H1 (cell line): Measurements from ENCODE around the gene PCED1B. TPM values are rescaled to one million over a fixed set of nuclear protein-coding genes. Genes with fewer than 3 reads are reported as not detected.
A peak's percentile ranks its signal among the peaks of the same experiment; 100 is the strongest.

Experiments used
- CTCF ChIA-PET: fragments of 300-600 bp; sonication (Branson Sonifier 250); formaldehyde crosslinking; loops from one replicate; lab custom pipeline; 2021; ENCODE audit not compliant: partially characterized antibody; lab: Charles Lee
- POLR2A ChIA-PET: fragments of 300-600 bp; sonication (Branson Sonifier 250); formaldehyde crosslinking; loops from one replicate; lab custom pipeline; 2021; ENCODE audit warnings: inconsistent platforms; ENCODE audit not compliant: partially characterized antibody; lab: Charles Lee
- DNase-seq, 2 experiments: peaks; one replicate each; pipeline versions ENCODE4 v3.0.0 to v3.0.0-alpha.2; 2010 to 2022; ENCODE audit warnings: low spot score in 2 of 2, low read depth in 1 of 2, mixed read lengths in 1 of 2
- FAIRE-seq: peaks from 2 replicates; lab custom pipeline; 2011; peaks lifted over from hg19 to GRCh38; lab: Jason Lieb, UNC
- H2AFZ ChIP-seq: 2 replicates; pipeline ENCODE4 v1.8.1; 2012; ENCODE audit warnings: low read length, inconsistent platforms
- H2AK5ac ChIP-seq: 2 replicates; pipeline ENCODE4 v1.6.1; 2013; ENCODE audit warnings: low read depth, low read length
- H2BK120ac ChIP-seq: replicated peaks from 2 replicates; pipeline ENCODE3; 2013; ENCODE audit warnings: low read depth, low read length, inconsistent platforms
- H2BK12ac ChIP-seq: 2 replicates; pipeline ENCODE4 v1.6.1; 2013; ENCODE audit warnings: low read depth, low read length
- H2BK15ac ChIP-seq: 2 replicates; pipeline ENCODE4 v1.6.1; 2013; ENCODE audit warnings: low read length
- H2BK20ac ChIP-seq: 2 replicates; pipeline ENCODE4 v1.6.1; 2013; ENCODE audit warnings: low read length
- H2BK5ac ChIP-seq: 2 replicates; pipeline ENCODE4 v1.6.1; 2013; ENCODE audit warnings: low read depth, low read length
- H3K14ac ChIP-seq: 2 replicates; pipeline ENCODE4 v1.6.1; 2013; ENCODE audit warnings: inconsistent platforms; ENCODE audit not compliant: insufficient read length
- H3K18ac ChIP-seq: 2 replicates; pipeline ENCODE4 v1.6.1; 2013; ENCODE audit warnings: low read length; ENCODE audit errors: extremely low read depth
- H3K23ac ChIP-seq: 2 replicates; pipeline ENCODE4 v1.6.1; 2013; ENCODE audit warnings: inconsistent platforms; ENCODE audit not compliant: insufficient read length
- H3K23me2 ChIP-seq: 2 replicates; pipeline ENCODE4 v1.6.1; 2013; ENCODE audit warnings: low read depth, low read length
- H3K27ac ChIP-seq: 2 replicates; pipeline ENCODE4 v1.6.1; 2011; ENCODE audit warnings: low read depth, low read length, inconsistent platforms
- H3K27me3 ChIP-seq, 4 experiments: replicated peaks in 1 of 4; 1 replicate in 1 of 4; 2 replicates in 3 of 4; pipeline versions ENCODE4 v1.6.1 to v1.8.1; 2011 to 2013; ENCODE audit warnings: low read length in 3 of 4, mild to moderate bottlenecking in 3 of 4, inconsistent platforms in 2 of 4, mixed read lengths in 2 of 4, moderate library complexity in 1 of 4; ENCODE audit not compliant: control insufficient read depth in 3 of 4, insufficient read depth in 3 of 4; ENCODE audit errors: extremely low read depth in 1 of 4
- H3K36me3 ChIP-seq, 4 experiments: 2 replicates each; pipeline versions ENCODE4 v1.6.1 to v1.8.1; 2011 to 2013; ENCODE audit warnings: mild to moderate bottlenecking in 4 of 4, low read length in 3 of 4, moderate library complexity in 2 of 4, control low read depth in 1 of 4, inconsistent platforms in 1 of 4; ENCODE audit not compliant: insufficient read depth in 4 of 4, control insufficient read depth in 2 of 4
- H3K4ac ChIP-seq: replicated peaks from 2 replicates; pipeline ENCODE3; 2013; ENCODE audit warnings: low read length, low read depth, mixed read lengths, inconsistent platforms; ENCODE audit not compliant: insufficient read length
- H3K4me1 ChIP-seq, 4 experiments: replicated peaks in 1 of 4; 1 replicate in 1 of 4; 2 replicates in 3 of 4; pipeline versions ENCODE4 v1.6.1 to v1.8.1; 2011 to 2013; ENCODE audit warnings: low read length in 3 of 4, inconsistent platforms in 2 of 4, mixed read lengths in 1 of 4; ENCODE audit not compliant: insufficient read depth in 4 of 4, control insufficient read depth in 3 of 4
- H3K4me2 ChIP-seq, 2 experiments: 2 replicates each; pipeline versions ENCODE4 v1.6.1 to v1.8.1; 2011 to 2013; ENCODE audit warnings: low read depth in 2 of 2, low read length in 2 of 2, control low read depth in 1 of 2, inconsistent platforms in 1 of 2, mild to moderate bottlenecking in 1 of 2; ENCODE audit not compliant: insufficient read depth in 1 of 2
- H3K4me3 ChIP-seq, 4 experiments: fragments of 200-600, 300-600 bp in 1 of 4; sonication (generic), shearing (Covaris generic), sonication (Bioruptor Twin) in 1 of 4; 2 replicates each; pipeline versions ENCODE4 v1.5.1 to v1.8.1; 2011 to 2016; ENCODE audit warnings: low read length in 4 of 4, low read depth in 3 of 4, control low read depth in 2 of 4, inconsistent platforms in 2 of 4, mild to moderate bottlenecking in 2 of 4, mixed read lengths in 1 of 4, moderate library complexity in 1 of 4; ENCODE audit not compliant: insufficient read depth in 2 of 4; ENCODE audit errors: extremely low read depth in 1 of 4
- H3K56ac ChIP-seq: replicated peaks from 2 replicates; pipeline ENCODE3; 2013; ENCODE audit warnings: low read depth, mild to moderate bottlenecking, mixed read lengths, low read length, inconsistent platforms; ENCODE audit not compliant: insufficient read length
- H3K79me1 ChIP-seq: 2 replicates; pipeline ENCODE4 v1.6.1; 2013; ENCODE audit warnings: low read depth, low read length, control low read depth
- H3K79me2 ChIP-seq, 2 experiments: 2 replicates each; pipeline versions ENCODE4 v1.6.1 to v1.8.1; 2012 to 2013; ENCODE audit warnings: low read length in 2 of 2, mild to moderate bottlenecking in 2 of 2, inconsistent platforms in 1 of 2; ENCODE audit not compliant: insufficient read depth in 2 of 2, control insufficient read depth in 1 of 2
- H3K9ac ChIP-seq, 4 experiments: replicated peaks in 1 of 4; 1 replicate in 1 of 4; 2 replicates in 3 of 4; pipeline versions ENCODE4 v1.6.1 to v1.8.1; 2011 to 2013; ENCODE audit warnings: low read depth in 3 of 4, low read length in 3 of 4, control low read depth in 2 of 4, mild to moderate bottlenecking in 2 of 4, moderate library complexity in 2 of 4, inconsistent platforms in 1 of 4; ENCODE audit errors: extremely low read depth in 1 of 4
- H3K9me3 ChIP-seq, 2 experiments: 2 replicates each; pipeline versions ENCODE4 v1.6.1 to v1.8.1; 2012 to 2013; ENCODE audit warnings: mild to moderate bottlenecking in 2 of 2, moderate library complexity in 2 of 2, control low read depth in 1 of 2, inconsistent platforms in 1 of 2, low read depth in 1 of 2, low read length in 1 of 2, mixed read lengths in 1 of 2; ENCODE audit not compliant: insufficient read depth in 2 of 2
- H4K20me1 ChIP-seq, 2 experiments: replicated peaks in 1 of 2; 2 replicates each; pipeline versions ENCODE3 to v1.8.1; 2011 to 2013; ENCODE audit warnings: inconsistent platforms in 2 of 2, low read length in 2 of 2, mild to moderate bottlenecking in 1 of 2; ENCODE audit not compliant: insufficient read depth in 2 of 2, control insufficient read depth in 1 of 2
- H4K5ac ChIP-seq: 2 replicates; pipeline ENCODE4 v1.6.1; 2013; ENCODE audit warnings: low read length, low read depth, mixed read lengths, inconsistent platforms; ENCODE audit not compliant: insufficient read length
- H4K8ac ChIP-seq: 2 replicates; pipeline ENCODE4 v1.8.0; 2013; ENCODE audit warnings: mild to moderate bottlenecking, moderate library complexity, low read length, inconsistent platforms; ENCODE audit not compliant: insufficient read depth; ENCODE audit errors: extremely low read depth
- H4K91ac ChIP-seq: replicated peaks from 2 replicates; pipeline ENCODE3; 2013; ENCODE audit warnings: low read length, mixed read lengths, inconsistent platforms; ENCODE audit not compliant: insufficient read length
- BACH1 ChIP-seq: IDR thresholded peaks from 2 replicates; pipeline ENCODE4 v1.6.1; 2012; ENCODE audit warnings: low read length, improper control_type of control experiment
- CEBPB ChIP-seq: IDR thresholded peaks from 2 replicates; pipeline ENCODE4 v1.6.1; 2012; ENCODE audit warnings: low read depth, low read length
- CHD1 ChIP-seq: IDR thresholded peaks from 2 replicates; pipeline ENCODE4 v1.6.1; 2012; ENCODE audit warnings: low read depth, low read length, improper control_type of control experiment
- CREB1 ChIP-seq: IDR thresholded peaks from 2 replicates; pipeline ENCODE4 v1.6.1; 2012; ENCODE audit warnings: inconsistent platforms
- FOSL1 ChIP-seq: IDR thresholded peaks from 2 replicates; pipeline ENCODE4 v1.6.1; 2011; ENCODE audit warnings: mild to moderate bottlenecking, low read depth, low read length, moderate library complexity; ENCODE audit not compliant: insufficient read depth
- KDM5A ChIP-seq: fragments of 200-600 bp; IDR thresholded peaks from 2 replicates; pipeline ENCODE4 v1.7.1; 2012; ENCODE audit warnings: mild to moderate bottlenecking, low read length, inconsistent platforms, mixed read lengths
- POLR2A ChIP-seq, 2 experiments: IDR thresholded peaks; 1 replicate in 1 of 2; 2 replicates in 1 of 2; pipeline ENCODE4 v1.6.1; 2011; ENCODE audit warnings: low read depth in 2 of 2, low read length in 2 of 2, mild to moderate bottlenecking in 2 of 2; ENCODE audit errors: control extremely low read depth in 1 of 2
- SIN3A ChIP-seq, 2 experiments: IDR thresholded peaks in 1 of 2; conservative IDR thresholded peaks in 1 of 2; 2 replicates each; pipeline ENCODE4 v1.6.1; 2011 to 2012; ENCODE audit warnings: low read length in 2 of 2, improper control_type of control experiment in 1 of 2, low read depth in 1 of 2, mild to moderate bottlenecking in 1 of 2
- SP1 ChIP-seq: IDR thresholded peaks from 2 replicates; pipeline ENCODE4 v1.6.1; 2011; ENCODE audit warnings: low read depth, low read length
- TBP ChIP-seq: IDR thresholded peaks from 2 replicates; pipeline ENCODE4 v1.6.1; 2011; ENCODE audit warnings: low read depth, low read length, improper control_type of control experiment
- TCF12 ChIP-seq: IDR thresholded peaks from 2 replicates; pipeline ENCODE4 v1.6.1; 2011; ENCODE audit warnings: low read depth, mild to moderate bottlenecking, low read length
- YY1 ChIP-seq: IDR thresholded peaks from 2 replicates; pipeline ENCODE4 v1.6.1; 2011; ENCODE audit warnings: low read depth, mild to moderate bottlenecking, low read length
- ZNF274 ChIP-seq: IDR thresholded peaks from 2 replicates; pipeline ENCODE4 v1.7.0; 2012; ENCODE audit warnings: low read length, borderline replicate concordance; ENCODE audit errors: extremely low read depth
- WGBS, 2 experiments: shearing (Covaris generic) in 1 of 2; methylation state at CpG; one replicate each; pipeline versions ENCODE4 v1.1.6 to v1.1.7; 2013 to 2015; ENCODE audit warnings: low lambda C conversion rate in 2 of 2, mixed read lengths in 2 of 2, inconsistent platforms in 1 of 2, low coverage in 1 of 2, missing lambda C conversion rate in 1 of 2; ENCODE audit not compliant: insufficient replicate concordance in 2 of 2, insufficient coverage in 1 of 2, insufficient read length in 1 of 2; ENCODE audit errors: extremely low coverage in 1 of 2, missing lambda C conversion rate in 1 of 2; 5-methylcytosine and 5-hydroxymethylcytosine counted together
- polyA plus RNA-seq, 7 experiments: library from polyadenylated mRNA; depleted of rRNA in 3 of 7; stranded (reverse) in 5 of 7; unstranded in 2 of 7; fragments of >200 nt in 5 of 7; fragments of 200-250 nt in 2 of 7; gene quantifications; 1 replicate in 5 of 7; 2 replicates in 1 of 7; 4 replicates in 1 of 7; pipeline versions ENCODE4 v1.2.1 to v1.2.3, GENCODE V29; 2011 to 2013; ENCODE audit warnings: missing spikeins in 2 of 7, mixed read lengths in 2 of 7
- total RNA-seq: library from RNA; stranded (reverse); fragmentation: NEBNext Ultra II Directional; extraction: Animal tissue kit (Norgen Biotek cat#: 25700); gene quantifications from 2 replicates; pipeline ENCODE4 v1.2.1, GENCODE V29; 2021
- TF ChIP-seq, protein P1 (sequence below): IDR thresholded peaks from 2 replicates; pipeline ENCODE4 v1.6.1; 2011; ENCODE audit warnings: low read depth, mild to moderate bottlenecking, low read length; ENCODE audit not compliant: insufficient read depth

Gene PCED1B
- total and polyA plus RNA-seq, 2 of the 8 experiments (the other 6 are each of a cell fraction or from before 2014, with no cell fraction given): 4.7 to 5.4 TPM

DNA sequence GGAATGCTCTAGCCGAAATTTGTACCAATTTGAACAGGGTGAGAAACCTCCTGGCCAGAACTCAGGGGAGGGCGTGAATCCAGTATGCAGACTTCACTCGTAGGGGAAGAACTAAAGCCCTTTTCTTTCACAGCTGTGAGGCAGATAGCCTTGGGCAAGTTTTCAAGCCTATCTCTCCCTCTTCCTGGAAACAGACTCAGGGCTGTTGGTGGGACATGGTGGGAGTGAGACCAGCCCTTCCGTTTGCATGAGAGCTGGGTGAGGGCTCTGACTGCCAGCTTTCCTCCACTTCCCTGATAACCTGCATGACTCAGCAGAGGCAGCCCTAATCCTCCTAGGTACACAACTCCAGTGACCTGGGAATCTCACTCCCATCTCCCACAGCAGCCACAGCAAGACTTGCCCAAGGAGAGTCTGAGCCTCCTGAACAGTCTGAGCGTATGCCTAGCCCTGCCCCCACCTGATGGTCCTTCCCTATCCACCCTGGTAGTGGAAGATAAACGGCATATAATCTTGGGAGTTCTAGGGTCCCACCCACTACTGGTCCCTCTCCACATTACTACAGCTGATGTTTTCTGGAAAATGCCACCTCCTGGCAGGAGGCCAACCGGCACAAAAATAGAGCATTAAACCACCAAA, 170.4 kb downstream of the PCED1B start:
- H4K91ac ChIP-seq: peak overlapping the region; percentile 30
- no peaks in the 10 kb centered on the region for H4K20me1 ChIP-seq
- H3K56ac ChIP-seq: no peak overlapping the region
- no peak overlapping the region for H3K4ac ChIP-seq
- no peak overlapping the region for H3K14ac ChIP-seq
- ChIA-PET CTCF (interaction anchor here (1.7 kb wide), 1 partner anchor 22 kb away, joined by 4 read pairs; no protein-coding TSS in a partner anchor), POLR2A (no interaction called here)
- no peaks in the 10 kb centered on the region; a peak in 1 of 4 replicates for H3K9me3 ChIP-seq
- H3K79me2 ChIP-seq: no peaks in the 10 kb centered on the region
- H3K4me1 ChIP-seq: no peaks in the 10 kb centered on the region
- no peak for FAIRE-seq
- no peak overlapping the region for H2BK20ac ChIP-seq
- 87% methylated on average over 7 of the region's 7 CpGs; no CpG with 5 or more reads in 1 of the 2 experiments for WGBS, 2 experiments
- H2BK5ac ChIP-seq: peak overlapping the region; percentile 75; the same call in 1 of the 2 replicates
- H3K18ac ChIP-seq: no peak overlapping the region; the same call in 1 of the 2 replicates
- H3K36me3 ChIP-seq: no peaks in the 10 kb centered on the region
- 0 out of 2 replicates have a peak overlapping the region, but pooled peaks have one; percentile 8 for H4K8ac ChIP-seq
- H3K79me1 ChIP-seq: no peaks in the 10 kb centered on the region
- H2AFZ ChIP-seq: 0 out of 2 replicates have a peak overlapping the region, but pooled peaks have one; percentile 18
- no peak overlapping the region; a peak in 1 of 4 replicates for H3K4me2 ChIP-seq
- H2BK120ac ChIP-seq: no peak overlapping the region
- H3K23ac ChIP-seq: no peak overlapping the region
- DNase-seq: no peak
- H3K27me3 ChIP-seq: no peaks in the 10 kb centered on the region
- no peak overlapping the region for H3K9ac ChIP-seq
- no peak overlapping the region for H3K4me3 ChIP-seq
- H2AK5ac ChIP-seq: no peak overlapping the region
- H3K27ac ChIP-seq: no peak overlapping the region
- H3K23me2 ChIP-seq: no peaks in the 10 kb centered on the region
- H2BK12ac ChIP-seq: peak overlapping the region; percentile 75; the same call in 1 of the 2 replicates
- no peak overlapping the region for H4K5ac ChIP-seq
- no peak overlapping the region; the same call in 1 of the 2 replicates for H2BK15ac ChIP-seq
- TF ChIP-seq TCF12: no peak
- no peak for TF ChIP-seq CEBPB
- no peak for TF ChIP-seq SP1
- no peak for TF ChIP-seq BACH1
- no peak for TF ChIP-seq FOSL1
- no peak for TF ChIP-seq CHD1
- TF ChIP-seq ZNF274: no peak
- TF ChIP-seq CREB1: no peak
- no peak for TF ChIP-seq KDM5A
- TF ChIP-seq POLR2A (IDR thresholded peaks at IDR 0.05; ENCODE audit: control extremely low read depth in 1 of 2, low read depth in 2 of 2, low read length in 2 of 2): no peak
- no peak for TF ChIP-seq YY1
- TF ChIP-seq, protein P1, sequence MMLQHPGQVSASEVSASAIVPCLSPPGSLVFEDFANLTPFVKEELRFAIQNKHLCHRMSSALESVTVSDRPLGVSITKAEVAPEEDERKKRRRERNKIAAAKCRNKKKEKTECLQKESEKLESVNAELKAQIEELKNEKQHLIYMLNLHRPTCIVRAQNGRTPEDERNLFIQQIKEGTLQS: no peak
- TF ChIP-seq SIN3A (conservative IDR thresholded peaks at IDR 0.05 in 1 of 2, IDR thresholded peaks at IDR 0.05 in 1 of 2; ENCODE audit: low read depth in 1 of 2, low read length in 2 of 2): no peak
- no peak for TF ChIP-seq TBP
